Activated CD8-positive, alpha-beta memory T cell treated with anti-CD3 and anti-CD28 coated beads for 36 hours (primary cell): Measurements from ENCODE around the gene KRT6C. TPM values are rescaled to one million over a fixed set of nuclear protein-coding genes. Genes with fewer than 3 reads are reported as not detected.

Source experiments
- CTCF ChIA-PET: fragments of 350-600 bp; sonication (Branson Sonifier 250); formaldehyde crosslinking; loops from one replicate; lab custom pipeline; 2021; ENCODE audit warnings: antibody characterized with exemption; lab: Charles Lee
- POLR2A ChIA-PET: fragments of 350-600 bp; sonication (Branson Sonifier 250); formaldehyde crosslinking; loops from one replicate; lab custom pipeline; 2021; ENCODE audit warnings: antibody characterized with exemption; lab: Charles Lee
- total RNA-seq, 2 experiments: library from RNA; stranded (reverse); gene quantifications; one replicate each; pipeline ENCODE4 v1.2.3, GENCODE V29; 2021

KRT6C gene
- total RNA-seq, 2 experiments from 2014 or later = not detected

- ChIA-PET POLR2A (no interaction called here), CTCF (no interaction called here)
These were observed 35.0 kb downstream of the KRT6C start for GRCh38 chr12:52438305-52439301.

- ChIA-PET CTCF (no interaction called here), POLR2A (no interaction called here)
These were observed 36.1 kb downstream of the KRT6C start for GRCh38 chr12:52437508-52437907.

GRCh38 chr12:52436828-52437474 lies 36.7 kb downstream of the KRT6C start:
- CTCF ChIA-PET = no interaction called here
- POLR2A ChIA-PET = no interaction called here

- ChIA-PET CTCF (no interaction called here), POLR2A (no interaction called here)
These were observed 37.4 kb downstream of the KRT6C start for GRCh38 chr12:52436000-52436827.

- POLR2A ChIA-PET = no interaction called here
- CTCF ChIA-PET = no interaction called here
These were observed 38.0 kb downstream of the KRT6C start for GRCh38 chr12:52435659-52435999.

GRCh38 chr12:52434760-52435530 lies 38.7 kb downstream of the KRT6C start:
- CTCF ChIA-PET = no interaction called here
- POLR2A ChIA-PET = no interaction called here

- CTCF ChIA-PET = no interaction called here
- POLR2A ChIA-PET = no interaction called here
These were observed 39.4 kb downstream of the KRT6C start, which contains the start of gene KRT75 for GRCh38 chr12:52434081-52434733. Gene KRT75 (minus strand): TSS chr12:52434371. CDS start chr12:52434304, 67 bp downstream.

GRCh38 chr12:52433501-52434080 lies 40.0 kb downstream of the KRT6C start:
- CTCF ChIA-PET = no interaction called here
- POLR2A ChIA-PET = no interaction called here

- POLR2A ChIA-PET = no interaction called here
- CTCF ChIA-PET = no interaction called here
These were observed 40.9 kb downstream of the KRT6C start for GRCh38 chr12:52432559-52433207.

- ChIA-PET CTCF (interaction anchor here (1.7 kb wide), 1 partner anchor 452 kb away, joined by 7 read pairs; no protein-coding TSS in a partner anchor), POLR2A (no interaction called here)
These were observed 45.5 kb downstream of the KRT6C start for GRCh38 chr12:52428121-52428520.

- POLR2A ChIA-PET = no interaction called here
- CTCF ChIA-PET = interaction anchor here (1.7 kb wide), 1 partner anchor 453 kb away, joined by 7 read pairs; no protein-coding TSS in a partner anchor
These were observed 46.5 kb downstream of the KRT6C start for GRCh38 chr12:52427083-52427482.

GRCh38 chr12:52426034-52426433 lies 47.6 kb downstream of the KRT6C start:
- POLR2A ChIA-PET = no interaction called here
- CTCF ChIA-PET = interaction anchor here (0.6 to 1.2 kb wide), 2 partner anchors 21 to 438 kb away, joined by 3 read pairs; no protein-coding TSS in a partner anchor

- CTCF ChIA-PET = interaction anchor here (0.6 to 1.2 kb wide), 2 partner anchors 21 to 439 kb away, joined by 3 read pairs; no protein-coding TSS in a partner anchor
- POLR2A ChIA-PET = no interaction called here
These were observed 48.1 kb downstream of the KRT6C start for GRCh38 chr12:52425466-52425865.

GRCh38 chr12:52423661-52424500 lies 49.7 kb downstream of the KRT6C start:
- ChIA-PET POLR2A (no interaction called here), CTCF (no interaction called here)

- ChIA-PET POLR2A (no interaction called here), CTCF (no interaction called here)
These were observed 50.6 kb downstream of the KRT6C start for GRCh38 chr12:52423035-52423434.

GRCh38 chr12:52419656-52420055 lies 53.9 kb downstream of the KRT6C start:
- POLR2A ChIA-PET = no interaction called here
- CTCF ChIA-PET = no interaction called here
